HPDE6-E6E7 (cell line): ENCODE results near the gene FNIP1.
"Not testable (repeated sequence)": the region's sequence is repeated elsewhere in the genome, so short reads cannot be mapped to it uniquely, and the experiment has no call there.

Experiments
- DNase-seq: peaks from one replicate; pipeline ENCODE4 v3.0.0; 2011; ENCODE audit warnings: missing footprints; ENCODE audit errors: extremely low spot score

Gene FNIP1

DNA sequence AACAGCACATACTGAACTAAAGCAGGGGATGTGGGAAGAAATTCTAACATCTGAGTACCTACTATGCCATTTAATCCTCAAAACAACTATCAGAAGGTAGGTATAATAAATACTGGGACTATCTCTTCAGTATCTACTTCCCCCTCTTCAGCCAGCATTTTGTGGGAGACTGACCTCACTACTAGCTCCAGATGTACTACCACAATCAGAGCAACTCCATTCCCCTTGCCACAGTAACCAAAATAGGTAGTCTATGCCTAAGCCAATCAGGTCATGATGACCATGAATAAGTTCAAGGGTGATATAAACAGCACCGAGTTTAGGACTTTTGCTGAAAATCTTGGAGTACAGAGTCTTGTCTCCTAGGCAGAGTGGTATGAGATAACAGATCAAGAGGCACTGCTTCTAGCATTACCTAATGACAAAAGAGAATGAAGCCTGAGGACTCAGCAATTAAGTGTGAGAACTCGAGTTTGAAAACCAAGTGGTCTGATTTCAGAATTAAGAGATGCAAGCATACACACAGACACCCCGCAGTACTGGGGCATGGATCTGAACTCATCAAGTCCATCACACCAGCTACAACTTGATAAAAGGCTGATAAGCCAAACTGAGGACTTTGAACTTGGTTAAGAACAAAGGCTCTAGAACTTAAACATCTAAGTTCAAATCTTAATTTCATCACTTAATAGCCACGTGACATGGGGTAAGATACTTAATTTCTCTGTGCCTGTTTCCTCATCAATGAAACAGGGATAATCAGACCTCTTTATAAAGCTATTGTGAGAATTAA lies 9.7 kb downstream of the FNIP1 start:
- no peak for DNase-seq

DNA sequence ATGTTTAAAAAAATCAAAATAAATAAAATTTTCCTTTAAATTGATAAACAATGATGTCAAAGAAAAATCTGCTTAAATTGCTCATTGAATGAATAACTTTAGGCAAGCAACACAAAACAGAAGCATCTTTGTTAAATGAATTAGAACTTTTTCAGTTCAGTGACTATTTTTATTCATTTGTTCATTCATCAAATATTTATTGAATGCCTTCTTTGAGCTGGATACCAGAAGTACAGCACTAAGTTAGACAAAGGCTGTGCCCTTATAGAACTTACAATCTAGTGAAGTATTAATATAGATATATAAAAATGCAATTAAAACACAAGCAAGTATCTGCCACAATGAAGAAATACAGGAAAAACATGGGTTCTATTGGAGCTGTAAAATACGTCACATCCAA lies 10.8 kb downstream of the FNIP1 start:
- no peak for DNase-seq

DNA sequence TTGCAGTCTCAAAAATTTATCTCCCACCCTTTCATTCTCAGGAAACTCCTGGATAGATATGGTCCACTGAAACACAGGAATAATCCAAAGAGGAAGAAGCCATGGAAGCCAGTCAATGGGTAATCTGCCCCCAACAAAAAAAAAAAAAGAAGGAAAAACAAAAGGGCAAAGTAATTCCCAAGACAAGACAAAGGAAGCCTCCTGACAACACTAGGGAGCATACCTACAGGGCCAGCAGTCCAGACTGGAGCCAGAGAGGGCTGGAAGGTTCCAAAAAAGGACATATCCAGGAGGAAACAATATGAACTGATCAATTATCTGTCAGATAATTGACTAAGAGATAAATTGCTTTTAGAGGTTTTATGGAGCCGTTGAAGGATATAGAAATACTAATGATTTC lies 12.9 kb downstream of the FNIP1 start:
- no peak for DNase-seq

DNA sequence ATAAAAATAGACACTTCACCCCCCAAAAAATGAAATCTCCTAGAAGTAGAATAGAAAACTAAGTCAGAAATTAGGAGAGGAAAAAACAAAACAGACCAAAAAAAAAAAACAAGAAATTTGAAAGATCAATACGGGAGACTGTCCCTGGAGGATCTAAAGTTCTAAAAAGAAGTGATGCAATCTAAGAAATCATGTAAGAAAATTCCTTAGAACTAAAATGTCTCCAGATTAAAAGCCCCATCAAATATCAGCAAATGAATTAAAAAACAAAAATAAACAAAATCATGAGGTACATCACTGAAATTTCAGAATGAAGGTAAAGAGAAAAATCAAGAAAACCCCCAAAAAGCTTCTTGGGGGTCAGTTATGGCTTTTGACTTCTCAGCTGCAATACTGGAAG lies 13.5 kb downstream of the FNIP1 start:
- no peak for DNase-seq

DNA sequence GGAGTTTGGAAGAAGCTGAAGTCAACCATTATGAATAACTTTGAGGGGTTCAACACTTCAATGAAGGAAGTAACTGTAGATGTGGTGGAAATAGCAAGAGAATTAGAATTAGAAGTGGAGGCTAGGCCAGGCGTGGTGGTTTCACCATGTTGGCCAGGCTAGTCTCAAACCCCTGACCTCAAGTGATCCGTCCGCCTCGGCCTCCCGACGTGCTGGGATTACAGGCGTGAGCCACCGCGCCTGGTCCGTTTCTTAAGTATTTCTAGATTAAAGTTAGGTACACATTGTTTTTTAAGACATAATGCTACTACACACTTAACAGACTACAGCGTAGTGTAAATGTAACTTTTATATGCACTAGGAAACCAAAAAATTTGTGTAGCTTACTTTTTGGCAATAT lies 14.1 kb downstream of the FNIP1 start:
- DNase-seq = no peak

DNA sequence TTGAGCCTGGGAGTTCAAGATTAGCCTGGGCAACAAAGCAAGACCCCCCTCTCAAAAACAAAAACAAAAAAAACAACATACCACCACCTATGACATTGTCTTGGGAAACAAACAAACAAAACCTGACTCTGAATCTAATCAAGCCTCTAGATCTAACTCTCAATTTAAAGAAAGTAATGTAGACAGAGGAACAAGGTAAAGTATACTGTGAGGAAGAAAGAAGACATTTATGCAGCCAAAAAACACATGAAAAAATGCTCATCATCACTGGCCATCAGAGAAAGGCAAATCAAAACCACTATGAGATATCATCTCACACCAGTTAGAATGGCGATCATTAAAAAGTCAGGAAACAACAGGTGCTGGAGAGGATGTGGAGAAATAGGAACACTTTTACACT lies 18.7 kb downstream of the FNIP1 start:
- DNase-seq = not testable (repeated sequence)

DNA sequence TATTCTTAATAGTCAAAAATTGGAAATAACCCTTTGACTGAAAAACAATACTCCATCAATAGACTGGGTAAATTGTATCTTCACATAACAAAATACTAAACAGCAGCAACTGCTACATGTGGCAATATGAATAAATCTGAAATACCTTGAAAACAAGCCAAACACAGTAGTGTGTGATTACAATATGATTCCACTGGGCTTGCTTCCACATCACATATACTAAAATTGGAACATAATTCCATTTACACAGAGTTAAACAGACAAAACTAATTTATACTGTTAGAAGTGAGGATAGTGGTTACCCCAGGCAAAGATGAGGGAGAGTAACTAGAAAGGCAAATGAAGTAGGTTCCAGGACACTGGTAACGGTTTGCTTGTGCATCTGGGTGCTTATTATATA lies 20.4 kb downstream of the FNIP1 start:
- no peak for DNase-seq

DNA sequence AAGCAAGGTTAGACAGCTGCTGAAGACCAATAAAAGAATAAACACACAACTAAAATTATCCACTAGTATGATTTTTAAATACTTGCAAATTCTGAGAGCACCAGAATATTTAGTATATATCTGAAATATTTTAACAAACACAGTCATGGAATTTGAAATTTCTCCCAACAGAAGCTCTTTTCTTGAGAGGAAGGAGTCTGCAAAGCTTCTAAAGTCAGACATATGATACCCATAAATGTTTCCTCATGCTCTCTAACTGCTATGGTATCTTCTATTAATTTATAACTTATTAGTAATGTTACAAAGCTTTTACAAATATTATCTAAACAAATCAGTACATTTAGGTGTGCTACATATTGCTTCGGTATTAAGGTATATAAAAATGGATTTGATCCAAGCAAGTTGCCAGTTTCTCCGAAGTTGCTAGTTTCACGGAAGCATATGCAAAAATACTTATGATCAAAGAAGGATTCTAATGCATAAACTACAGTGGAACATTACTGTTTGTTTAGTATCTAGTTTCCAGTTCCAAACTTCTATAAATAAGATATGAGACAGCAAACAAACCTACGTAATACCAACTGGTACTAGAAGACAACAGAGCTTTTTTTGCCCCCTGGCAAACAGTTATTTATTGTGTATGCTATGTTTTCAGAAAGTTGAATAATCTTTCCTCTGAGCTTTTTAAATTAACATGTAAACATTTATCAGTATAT lies 22.0 kb downstream of the FNIP1 start:
- DNase-seq = no peak

DNA sequence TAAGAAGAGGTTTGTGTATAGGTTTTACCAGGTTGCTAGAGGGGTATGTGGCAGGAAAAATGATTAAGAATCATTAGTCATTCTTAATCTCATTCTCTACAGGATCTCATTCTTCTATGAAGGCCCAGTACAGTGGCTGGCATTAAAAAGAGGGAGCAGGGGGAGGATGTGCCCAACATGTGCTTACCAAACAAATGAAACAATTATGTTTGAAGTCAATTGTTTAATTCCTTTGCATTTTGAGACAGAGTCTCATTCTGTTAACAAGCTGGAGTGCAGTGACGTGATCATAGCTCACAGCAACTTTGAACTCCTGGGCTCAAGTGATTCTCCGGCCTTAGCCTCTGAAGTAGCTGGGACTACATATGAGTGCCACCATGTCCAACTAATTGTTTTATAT lies 23.0 kb downstream of the FNIP1 start:
- no peak for DNase-seq

DNA sequence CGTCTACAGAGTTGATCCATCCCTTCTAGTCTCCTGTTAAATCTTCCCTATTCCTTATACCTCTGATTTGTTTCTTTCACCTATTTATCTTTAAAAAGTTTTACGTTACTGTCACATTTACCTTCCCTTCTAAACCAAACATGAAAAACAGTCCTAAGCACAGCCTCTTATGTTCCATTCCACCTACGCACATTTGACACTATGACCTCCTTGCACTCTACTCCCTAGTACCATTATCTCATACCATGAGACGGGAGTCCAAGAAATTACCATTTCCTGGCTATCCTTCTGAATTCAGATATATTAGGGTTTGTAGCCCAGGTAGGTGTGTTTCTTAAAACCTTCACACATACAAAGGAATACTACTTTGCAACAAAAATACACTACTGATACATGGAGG lies 25.1 kb downstream of the FNIP1 start:
- DNase-seq = no peak

DNA sequence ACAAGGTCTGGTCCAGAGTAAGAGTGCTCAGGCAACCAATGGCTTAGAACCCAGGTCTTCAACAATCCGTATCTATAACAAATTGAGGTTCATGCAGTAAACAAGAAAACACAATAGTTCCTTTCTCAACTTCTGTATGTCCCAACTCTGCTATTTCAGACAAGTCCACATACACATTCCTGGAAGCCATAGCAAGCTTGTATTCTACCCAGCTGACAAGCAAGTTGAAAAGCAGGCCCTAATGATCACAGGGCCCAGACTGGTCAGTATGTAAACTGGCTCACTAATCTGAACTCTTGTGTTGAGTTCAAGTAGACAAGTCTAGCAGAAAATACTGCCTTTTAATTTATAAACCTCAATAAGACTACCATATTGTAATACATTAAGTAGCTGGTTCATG lies 26.9 kb downstream of the FNIP1 start:
- DNase-seq = no peak

DNA sequence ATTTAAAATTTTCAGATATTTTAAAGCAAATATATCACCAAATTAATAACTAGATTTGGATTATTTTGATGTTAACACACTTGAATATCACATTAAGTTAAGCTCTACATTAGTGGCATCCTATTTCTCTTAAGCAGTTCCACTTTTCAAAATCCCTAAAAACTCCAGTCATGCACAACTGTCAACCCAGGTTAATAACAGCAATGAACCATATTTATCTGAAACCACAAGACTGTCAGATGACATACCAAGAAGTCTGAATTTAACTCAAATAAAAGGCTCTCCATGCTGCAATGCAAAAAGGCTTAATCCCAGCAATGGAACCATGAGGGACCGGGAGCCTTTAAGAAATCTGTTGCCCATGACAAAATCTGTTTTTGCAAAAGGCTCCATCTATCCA lies 27.5 kb downstream of the FNIP1 start:
- DNase-seq = no peak

DNA sequence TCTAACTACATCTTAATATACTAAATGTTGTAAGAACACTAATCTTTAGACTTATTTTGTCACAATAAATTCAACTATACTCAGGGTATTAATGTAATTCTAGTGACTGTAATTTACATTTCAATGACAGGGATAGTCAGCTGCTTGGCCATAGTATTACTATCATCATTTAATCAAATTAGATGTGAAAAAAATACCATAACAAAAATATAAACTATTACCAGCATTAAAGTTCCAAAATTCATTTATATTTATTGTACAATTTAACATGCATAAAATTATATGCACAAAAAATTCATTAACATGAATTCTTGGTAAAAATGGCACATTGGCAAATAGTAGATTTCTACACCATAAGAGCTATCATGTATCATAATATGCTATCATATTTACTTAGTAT lies 28.9 kb downstream of the FNIP1 start:
- DNase-seq = no peak

DNA sequence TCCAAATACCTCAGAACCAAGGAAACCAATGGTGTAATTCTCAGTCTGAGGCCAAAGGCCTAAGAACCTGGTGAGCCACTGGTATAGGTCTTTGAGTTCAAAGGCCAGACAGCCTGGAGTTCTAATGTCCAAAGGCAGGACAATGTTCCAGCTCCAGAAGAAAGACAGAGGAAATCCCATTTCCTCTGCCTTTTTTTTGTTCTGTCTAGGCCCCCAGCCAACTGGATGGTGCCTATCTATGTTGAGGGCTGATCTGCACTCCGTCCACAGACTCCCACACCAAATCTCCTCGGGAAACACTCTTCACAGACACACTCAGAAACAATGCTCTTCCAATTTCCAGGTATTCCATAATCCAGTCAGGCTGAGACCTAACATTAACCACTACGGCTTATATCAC lies 30.1 kb downstream of the FNIP1 start:
- DNase-seq = no peak

DNA sequence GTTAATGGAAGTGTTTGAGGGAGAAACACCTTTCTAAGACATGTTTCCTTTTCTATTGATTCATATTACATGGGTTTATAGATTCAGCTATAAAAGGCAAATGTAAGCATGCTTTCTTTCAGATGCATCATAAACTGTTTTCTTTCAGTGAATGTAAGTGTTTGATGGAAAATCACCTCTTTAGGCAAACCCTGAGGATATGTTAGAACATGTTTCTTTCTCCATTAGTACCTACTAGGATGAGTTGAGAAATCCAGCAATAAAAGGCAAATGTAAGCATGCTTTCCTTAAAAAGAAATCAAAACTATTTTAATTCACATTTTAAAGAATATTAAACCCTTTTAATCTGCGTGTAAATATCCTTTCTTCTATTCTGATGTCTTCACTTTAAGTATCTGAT lies 31.6 kb downstream of the FNIP1 start:
- no peak for DNase-seq

DNA sequence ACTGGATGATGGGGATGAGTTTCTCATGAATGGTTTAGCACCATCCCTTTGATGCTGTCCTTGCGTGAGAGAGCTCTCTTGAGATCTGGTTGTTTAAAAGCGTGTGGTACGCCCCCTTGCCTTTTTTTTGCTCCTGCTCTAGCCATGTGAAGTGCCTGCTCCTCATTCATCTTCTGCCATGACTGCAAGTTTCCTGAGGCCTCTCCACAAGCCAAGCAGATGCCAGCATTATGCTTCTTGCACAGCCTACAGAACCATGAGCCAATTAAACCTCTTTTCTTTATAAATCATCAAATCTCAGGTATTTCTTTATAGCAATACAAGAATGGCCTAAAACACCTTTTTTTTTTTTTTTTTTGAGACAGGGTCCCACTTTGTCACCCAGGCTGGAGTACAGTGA lies 32.8 kb downstream of the FNIP1 start:
- DNase-seq = no peak

DNA sequence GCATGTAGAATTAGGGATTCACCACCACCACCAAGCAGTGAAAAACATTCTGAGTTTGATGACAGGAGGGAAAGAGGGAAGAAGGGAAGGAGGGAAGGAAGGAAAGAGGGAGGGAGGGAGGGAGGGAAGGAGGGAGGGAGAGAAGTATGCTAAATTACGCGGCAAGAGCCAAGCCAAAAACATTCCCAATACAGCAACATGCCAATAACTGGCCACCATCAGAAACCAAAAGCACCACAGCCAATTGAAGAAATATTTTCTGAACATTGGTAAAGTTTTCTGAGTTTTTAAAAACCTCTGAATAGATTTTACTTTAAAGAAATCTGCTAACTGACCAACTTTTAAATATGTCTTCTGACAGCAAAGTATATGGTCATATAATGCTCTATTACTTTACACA lies 36.0 kb downstream of the FNIP1 start:
- DNase-seq = no peak

DNA sequence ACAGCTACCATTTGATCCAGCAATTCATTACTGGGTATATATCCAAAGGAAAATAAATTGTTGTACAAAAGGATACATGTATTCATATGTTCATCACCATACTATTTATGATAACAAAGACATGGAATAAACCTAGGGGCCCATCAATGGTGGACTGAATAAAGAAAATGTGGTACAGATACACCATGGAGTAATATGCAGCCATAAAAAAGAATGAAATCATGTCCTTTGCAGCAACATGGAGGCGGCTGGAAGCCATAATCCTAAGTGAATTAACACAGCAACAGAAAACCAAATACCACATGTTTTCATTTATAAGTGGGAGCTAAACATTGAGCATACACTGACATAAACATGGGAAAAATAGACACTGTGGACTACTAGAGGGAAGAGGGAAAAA lies 37.1 kb downstream of the FNIP1 start:
- DNase-seq = no peak

DNA sequence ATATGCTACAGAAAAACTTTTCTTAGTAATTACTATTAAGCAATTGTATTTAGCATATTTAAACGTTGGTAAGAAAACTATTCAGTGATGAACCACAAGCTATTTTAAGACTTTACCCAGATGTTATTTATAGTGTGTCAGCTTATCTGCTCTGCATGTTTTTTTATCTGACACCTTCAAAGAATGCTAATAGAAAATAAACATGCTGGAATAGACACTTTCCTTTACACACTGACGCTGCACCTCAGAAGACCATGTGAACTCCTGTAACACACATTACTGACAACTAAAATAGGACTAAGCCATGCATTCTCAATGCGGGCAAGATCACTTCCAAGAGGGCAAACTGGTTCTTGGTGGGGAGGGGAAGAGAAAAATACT lies 38.3 kb downstream of the FNIP1 start:
- DNase-seq = no peak

DNA sequence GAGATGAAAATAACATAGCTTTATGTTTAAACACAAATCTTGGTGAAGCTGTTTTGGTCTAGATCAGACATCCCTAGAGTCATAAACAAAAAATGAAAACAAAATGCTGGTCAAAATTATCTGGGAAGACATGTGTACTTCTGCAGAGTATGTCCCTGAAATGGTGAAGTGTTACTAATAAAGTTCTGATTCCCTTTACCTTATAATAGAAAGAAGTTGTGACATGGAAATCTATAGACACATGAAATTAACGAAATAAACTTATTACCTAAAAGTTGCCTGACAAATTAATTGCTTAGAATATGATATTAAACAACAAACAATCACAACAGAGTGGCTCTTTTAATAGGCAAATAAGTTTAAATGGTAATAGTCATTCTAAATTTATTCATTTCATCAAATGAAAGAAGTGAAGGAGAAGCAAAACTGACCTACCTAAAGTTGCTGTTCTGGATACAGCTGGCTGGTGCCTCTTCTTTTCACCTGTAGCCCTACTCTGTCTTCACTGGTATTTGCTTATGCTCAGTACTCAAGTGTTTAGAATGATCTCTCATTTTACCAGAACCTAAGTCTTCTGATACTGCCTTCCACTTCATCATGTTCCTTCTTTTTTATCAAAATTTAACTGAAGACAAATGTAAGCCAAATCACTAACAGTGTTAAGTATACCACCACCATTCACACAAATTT lies 38.8 kb downstream of the FNIP1 start:
- no peak for DNase-seq

DNA sequence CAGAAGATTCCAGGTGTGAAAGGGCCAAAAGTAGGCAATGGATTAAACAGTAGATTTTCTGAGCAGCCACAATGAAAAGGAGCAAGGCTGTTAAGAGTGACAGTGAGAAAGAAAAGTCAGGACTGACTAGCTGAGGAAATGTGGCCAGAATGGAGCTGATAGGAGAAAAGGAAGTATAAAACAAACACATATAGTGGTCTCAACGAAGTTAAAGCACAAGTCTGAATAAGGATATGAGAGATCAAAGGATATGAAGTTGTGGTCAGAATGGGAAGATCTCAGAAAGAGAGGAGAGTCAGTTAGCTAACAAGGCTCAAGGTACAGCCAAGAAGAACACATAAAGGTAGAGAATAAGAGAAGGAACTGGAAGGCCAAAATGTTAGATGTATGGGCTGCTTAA lies 39.9 kb downstream of the FNIP1 start:
- DNase-seq = no peak

DNA sequence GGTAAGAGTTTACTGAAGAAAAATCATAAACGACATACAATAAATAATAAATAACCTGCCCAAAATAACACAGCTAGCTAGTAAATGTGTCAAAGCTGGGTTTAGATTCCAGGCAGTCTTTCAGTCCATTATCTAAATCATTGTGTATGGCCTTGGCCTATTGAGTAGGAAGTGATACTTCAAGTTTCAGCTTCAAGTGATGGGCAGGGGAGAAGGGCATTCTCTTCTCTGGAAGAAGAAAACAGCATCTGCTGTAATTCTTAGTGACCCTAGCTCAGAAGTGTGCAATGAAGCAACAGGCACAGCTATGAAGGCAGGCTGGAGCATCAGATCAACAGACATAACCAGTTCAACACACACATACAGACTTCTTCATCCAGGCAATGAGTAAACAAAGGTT lies 42.5 kb downstream of the FNIP1 start:
- no peak for DNase-seq

DNA sequence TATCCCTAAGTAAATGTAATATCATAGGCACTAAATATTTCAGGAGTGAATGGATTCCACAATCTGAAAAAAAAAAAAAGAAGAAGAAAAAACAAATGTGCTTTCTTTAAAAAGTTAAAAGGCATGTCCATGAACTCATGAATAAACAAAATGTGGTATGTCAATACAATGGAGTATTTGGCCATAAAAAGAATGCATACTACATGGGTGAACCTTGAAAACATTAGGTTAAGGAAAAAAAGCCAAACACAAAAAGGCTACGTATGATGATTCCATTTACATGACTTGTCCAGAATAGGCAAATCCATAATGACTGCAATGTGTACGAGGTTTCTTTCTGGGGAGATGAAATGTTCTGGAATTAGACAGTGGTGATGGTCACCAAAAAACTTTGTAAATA lies 45.3 kb downstream of the FNIP1 start:
- no peak for DNase-seq
